ENCODE measurements around the gene SLA2. TPM values are rescaled to one million over a fixed set of nuclear protein-coding genes. Genes with fewer than 3 reads are reported as not detected.

The SLA2 gene
- total and polyA plus RNA-seq, 12 donors = 0.12 to 1.1 (median 0.46) TPM

- WGBS, 4 donors = 34 to 49% (median 40%) methylated on average over 5 of the region's 5 CpGs
- peaks cover 3 to 25% of the 10 kb centered on the region in 2 donors for H3K4me1 ChIP-seq (replicated peaks in 1 of 2)
- no peak overlapping the region for H3K27ac ChIP-seq
- no peak for DNase-seq
- intact Hi-C loops (cut with DNase I) = no loop called here
- no peak overlapping the region for H3K4me3 ChIP-seq
- H3K36me3 ChIP-seq (replicated peaks in 1 of 2) = no peaks in the 10 kb centered on the region
- TF ChIP-seq POLR2A (IDR thresholded peaks at IDR 0.05) = no peak
- no peak for TF ChIP-seq CTCF (IDR thresholded peaks at IDR 0.05)
- H3K27me3 ChIP-seq = no peaks in the 10 kb centered on the region
- H3K9me3 ChIP-seq (replicated peaks in 1 of 3) = no peaks in the 10 kb centered on the region
Observed at GRCh38 chr20:36599912-36600345, 46.1 kb downstream of the SLA2 start.

GRCh38 chr20:36593347-36593929, 52.6 kb downstream of the SLA2 start:
- Histone ChIP-seq H3K36me3 (replicated peaks in 1 of 2) (no peaks in the 10 kb centered on the region), H3K27me3 (no peaks in the 10 kb centered on the region), H3K4me3 (no peak overlapping the region), H3K9me3 (replicated peaks in 1 of 3) (no peaks in the 10 kb centered on the region), H3K27ac (no peak overlapping the region), H3K4me1 (replicated peaks in 1 of 2) (peaks cover 0 to 4% of the 10 kb centered on the region in 2 donors)
- intact Hi-C loops (cut with DNase I) = loop anchor here (5.0 kb wide), 1 partner anchor 36 kb away; no protein-coding TSS in a partner anchor
- TF ChIP-seq CTCF (IDR thresholded peaks at IDR 0.05) (no peak), POLR2A (IDR thresholded peaks at IDR 0.05) (no peak)
- 87 to 97% (median 92%) methylated on average over 4 to 5 of the region's 5 CpGs for WGBS, 4 donors
- DNase-seq = no peak

GRCh38 chr20:36591854-36592641, 53.9 kb downstream of the SLA2 start:
- Histone ChIP-seq H3K27me3 (no peaks in the 10 kb centered on the region), H3K27ac (no peak overlapping the region), H3K36me3 (replicated peaks in 1 of 2) (no peaks in the 10 kb centered on the region), H3K4me1 (replicated peaks in 1 of 2) (peaks cover 0 to 9% of the 10 kb centered on the region in 2 donors), H3K9me3 (replicated peaks in 1 of 3) (no peaks in the 10 kb centered on the region), H3K4me3 (no peak overlapping the region)
- TF ChIP-seq CTCF (IDR thresholded peaks at IDR 0.05) (peak in 4 of 6 experiments; percentile 35 to 49 (median 40)), POLR2A (IDR thresholded peaks at IDR 0.05) (no peak)
- WGBS, 4 donors = 84 to 88% (median 85%) methylated on average over 9 of the region's 9 CpGs
- DNase-seq = peak in 4 of 7 donors; percentile 33 to 48 (median 38)
- intact Hi-C loops (cut with DNase I) = loop anchor here (5.0 kb wide), 1 partner anchor 35 kb away; no protein-coding TSS in a partner anchor

GRCh38 chr20:36591281-36591680, 54.7 kb downstream of the SLA2 start:
- intact Hi-C loops (cut with DNase I) = loop anchor here (5.0 kb wide), 1 partner anchor 34 kb away; no protein-coding TSS in a partner anchor
- TF ChIP-seq POLR2A (IDR thresholded peaks at IDR 0.05) (no peak), CTCF (IDR thresholded peaks at IDR 0.05) (no peak)
- peaks cover 0 to 10% of the 10 kb centered on the region in 2 donors for H3K4me1 ChIP-seq (replicated peaks in 1 of 2)
- no peaks in the 10 kb centered on the region for H3K27me3 ChIP-seq
- no peaks in the 10 kb centered on the region for H3K9me3 ChIP-seq (replicated peaks in 1 of 3)
- H3K4me3 ChIP-seq = no peak overlapping the region
- no peak overlapping the region for H3K27ac ChIP-seq
- DNase-seq = no peak
- H3K36me3 ChIP-seq (replicated peaks in 1 of 2) = no peaks in the 10 kb centered on the region
- WGBS, 4 donors = 74 to 94% (median 86%) methylated on average over 2 to 5 of the region's 5 CpGs

Measured in adrenal gland (tissue), 12 donors.